H1 (cell line): ENCODE data around the gene GALE. TPM values are rescaled to one million over a fixed set of nuclear protein-coding genes. Genes with fewer than 3 reads are reported as not detected.

ENCODE experiments used
- ATF2 ChIP-seq: IDR thresholded peaks from 2 replicates; pipeline ENCODE4 v1.6.1; 2012; ENCODE audit warnings: low read length, inconsistent platforms
- polyA plus RNA-seq, 7 experiments: library from polyadenylated mRNA; depleted of rRNA in 3 of 7; stranded (reverse) in 5 of 7; unstranded in 2 of 7; fragments of >200 nt in 5 of 7; fragments of 200-250 nt in 2 of 7; gene quantifications; 1 replicate in 5 of 7; 2 replicates in 1 of 7; 4 replicates in 1 of 7; pipeline versions ENCODE4 v1.2.1 to v1.2.3, GENCODE V29; 2011 to 2013; ENCODE audit warnings: missing spikeins in 2 of 7, mixed read lengths in 2 of 7
- total RNA-seq: library from RNA; stranded (reverse); fragmentation: NEBNext Ultra II Directional; extraction: Animal tissue kit (Norgen Biotek cat#: 25700); gene quantifications from 2 replicates; pipeline ENCODE4 v1.2.1, GENCODE V29; 2021

Gene GALE
- total and polyA plus RNA-seq, 2 of the 8 experiments (the other 6 are each of a cell fraction or from before 2014, with no cell fraction given): 26.0 to 33.9 TPM

GRCh38 chr1:23748016-23748415 lies 52.5 kb downstream of the GALE start (continued):
- TF ChIP-seq ATF2: no peak

Other genes starting within 250 kb of the GALE start
- 240 and 252 TPM in 2 replicates for gene ID3, start 241.3 kb downstream of the GALE start, total RNA-seq
- 304 and 490 TPM in 2 replicates for gene ID3, start 241.3 kb downstream of the GALE start, polyA plus RNA-seq (2011; rRNA removed)
- 1,426 and 1,499 TPM in 2 replicates for gene RPL11, start 108.9 kb downstream of the GALE start, total RNA-seq
- 760 and 1,192 TPM in 2 replicates for gene RPL11, start 108.9 kb downstream of the GALE start, polyA plus RNA-seq (2011; rRNA removed)
- 56.9 and 61.1 TPM in 2 replicates for gene ELOA, start 57.3 kb downstream of the GALE start, total RNA-seq
- gene ELOA, start 57.3 kb downstream of the GALE start, polyA plus RNA-seq (2011; rRNA removed): 12.3 and 15.7 TPM in 2 replicates
- 65.0 and 68.8 TPM in 2 replicates for gene PITHD1, start 22.3 kb downstream of the GALE start, total RNA-seq
- gene PITHD1, start 22.3 kb downstream of the GALE start, polyA plus RNA-seq (2011; rRNA removed): 50.4 and 67.4 TPM in 2 replicates
- 138 and 152 TPM in 2 replicates for gene LYPLA2, start 9.6 kb downstream of the GALE start, total RNA-seq
- gene LYPLA2, start 9.6 kb downstream of the GALE start, polyA plus RNA-seq (2011; rRNA removed): 211 and 231 TPM in 2 replicates
- 13.7 and 15.6 TPM in 2 replicates for gene HMGCL, start 24.7 kb upstream of the GALE start, total RNA-seq
- gene HMGCL, start 24.7 kb upstream of the GALE start, polyA plus RNA-seq (2011; rRNA removed): 19.5 and 24.3 TPM in 2 replicates
- 6.4 and 7.1 TPM in 2 replicates for gene FUCA1, start 67.5 kb upstream of the GALE start, total RNA-seq
- gene FUCA1, start 67.5 kb upstream of the GALE start, polyA plus RNA-seq (2011; rRNA removed): 4.0 and 5.9 TPM in 2 replicates
- gene CNR2, start 112.6 kb upstream of the GALE start, total RNA-seq: not detected in 2 replicates
- gene CNR2, start 112.6 kb upstream of the GALE start, polyA plus RNA-seq (2011; rRNA removed): not detected in 2 replicates
- gene PNRC2, start 159.1 kb upstream of the GALE start, total RNA-seq: 139 and 147 TPM in 2 replicates
- 57.5 and 84.0 TPM in 2 replicates for gene PNRC2, start 159.1 kb upstream of the GALE start, polyA plus RNA-seq (2011; rRNA removed)
- gene SRSF10, start 179.6 kb upstream of the GALE start, total RNA-seq: 194 TPM in 2 replicates
- gene SRSF10, start 179.6 kb upstream of the GALE start, polyA plus RNA-seq (2011; rRNA removed): 155 and 164 TPM in 2 replicates